H9 (cell line): ENCODE measurements around the gene DENND1A. TPM values are rescaled to one million over a fixed set of nuclear protein-coding genes. Genes with fewer than 3 reads are reported as not detected.

ENCODE experiments used
- DNase-seq: peaks from one replicate; pipeline ENCODE4 v3.0.0-alpha.2; 2017
- H2AFZ ChIP-seq: one replicate; pipeline ENCODE4 v1.6.1; 2013; ENCODE audit warnings: mild to moderate bottlenecking, low read length, control low read depth, moderate library complexity
- H2AK5ac ChIP-seq: 2 replicates; pipeline ENCODE4 v1.6.1; 2013; ENCODE audit warnings: low read length, control low read depth, mixed read lengths; ENCODE audit not compliant: insufficient read length
- H2BK120ac ChIP-seq: one replicate; pipeline ENCODE4 v1.6.1; 2013; ENCODE audit warnings: low read depth, mild to moderate bottlenecking, low read length, control low read depth, inconsistent platforms; ENCODE audit not compliant: poor library complexity, severe bottlenecking
- H2BK12ac ChIP-seq: 2 replicates; pipeline ENCODE4 v1.6.1; 2013; ENCODE audit warnings: low read length, control low read depth, mixed read lengths, low read depth; ENCODE audit not compliant: insufficient read length
- H2BK15ac ChIP-seq: 2 replicates; pipeline ENCODE4 v1.6.1; 2013; ENCODE audit warnings: low read depth, low read length, control low read depth
- H2BK20ac ChIP-seq: one replicate; pipeline ENCODE4 v1.6.1; 2013; ENCODE audit warnings: low read depth, mild to moderate bottlenecking, low read length, control low read depth, inconsistent platforms; ENCODE audit not compliant: poor library complexity, severe bottlenecking
- H2BK5ac ChIP-seq: 2 replicates; pipeline ENCODE4 v1.6.1; 2013; ENCODE audit warnings: low read length, control low read depth, mixed read lengths; ENCODE audit not compliant: insufficient read length
- H3K14ac ChIP-seq: 2 replicates; pipeline ENCODE4 v1.6.1; 2013; ENCODE audit warnings: low read length, control low read depth; ENCODE audit not compliant: insufficient read depth
- H3K18ac ChIP-seq: 2 replicates; pipeline ENCODE4 v1.6.1; 2013; ENCODE audit warnings: low read depth, mild to moderate bottlenecking, mixed read lengths, low read length, control low read depth; ENCODE audit not compliant: insufficient read length
- H3K23ac ChIP-seq: 2 replicates; pipeline ENCODE4 v1.6.1; 2013; ENCODE audit warnings: low read length, control low read depth, mixed read lengths, low read depth; ENCODE audit not compliant: insufficient read length
- H3K23me2 ChIP-seq: 2 replicates; pipeline ENCODE4 v1.6.1; 2013; ENCODE audit warnings: low read depth, mild to moderate bottlenecking, mixed read lengths, low read length, control low read depth; ENCODE audit not compliant: insufficient read length, poor library complexity, severe bottlenecking
- H3K27ac ChIP-seq: 2 replicates; pipeline ENCODE4 v1.5.1; 2013; ENCODE audit warnings: low read length, control low read depth, mixed read lengths, low read depth; ENCODE audit not compliant: insufficient read length
- H3K27me3 ChIP-seq: 2 replicates; pipeline ENCODE4 v1.6.1; 2013; ENCODE audit warnings: low read length, control low read depth, inconsistent platforms; ENCODE audit not compliant: insufficient read depth
- H3K4ac ChIP-seq: 2 replicates; pipeline ENCODE4 v1.6.1; 2013; ENCODE audit warnings: low read depth, mild to moderate bottlenecking, control low read depth, inconsistent platforms, low read length, moderate library complexity
- H3K4me1 ChIP-seq: 2 replicates; pipeline ENCODE4 v1.6.1; 2013; ENCODE audit warnings: low read length, control low read depth, inconsistent platforms; ENCODE audit not compliant: insufficient read depth
- H3K4me2 ChIP-seq: 2 replicates; pipeline ENCODE4 v1.6.1; 2013; ENCODE audit warnings: low read length, control low read depth, mixed read lengths; ENCODE audit not compliant: insufficient read length, insufficient read depth
- H3K56ac ChIP-seq: 2 replicates; pipeline ENCODE4 v1.6.1; 2013; ENCODE audit warnings: low read depth, mild to moderate bottlenecking, mixed read lengths, low read length, control low read depth; ENCODE audit not compliant: insufficient read length
- H3K79me1 ChIP-seq: 2 replicates; pipeline ENCODE4 v1.6.1; 2013; ENCODE audit warnings: low read depth, mild to moderate bottlenecking, moderate library complexity, low read length, control low read depth, inconsistent platforms; ENCODE audit not compliant: insufficient read depth, poor library complexity, severe bottlenecking
- H3K79me2 ChIP-seq: 2 replicates; pipeline ENCODE4 v1.6.1; 2013; ENCODE audit warnings: low read length, control low read depth, inconsistent platforms; ENCODE audit not compliant: insufficient read depth
- H3K9ac ChIP-seq: 2 replicates; pipeline ENCODE4 v1.6.1; 2013; ENCODE audit warnings: low read length, control low read depth, mixed read lengths; ENCODE audit not compliant: insufficient read length; ENCODE audit errors: extremely low read depth
- H3K9me3 ChIP-seq: one replicate; pipeline ENCODE4 v1.6.1; 2013; ENCODE audit warnings: low read depth, low read length, inconsistent platforms; ENCODE audit not compliant: control insufficient read depth
- H3T11ph ChIP-seq: one replicate; pipeline ENCODE4 v1.6.1; 2013; ENCODE audit warnings: mild to moderate bottlenecking, low read length, control low read depth, inconsistent platforms
- H4K20me1 ChIP-seq: one replicate; pipeline ENCODE4 v1.6.1; 2013; ENCODE audit not compliant: control insufficient read depth, insufficient read length, insufficient read depth
- H4K5ac ChIP-seq: 2 replicates; pipeline ENCODE4 v1.6.1; 2013; ENCODE audit warnings: low read depth, mild to moderate bottlenecking, mixed read lengths, low read length, control low read depth; ENCODE audit not compliant: insufficient read length
- H4K8ac ChIP-seq: replicated peaks from 2 replicates; pipeline ENCODE4 v1.6.1; 2013; ENCODE audit warnings: low read length, control low read depth, mixed read lengths, low read depth; ENCODE audit not compliant: insufficient read length
- H4K91ac ChIP-seq: 2 replicates; pipeline ENCODE4 v1.6.1; 2013; ENCODE audit warnings: low read depth, mild to moderate bottlenecking, moderate library complexity, mixed read lengths, low read length, control low read depth; ENCODE audit not compliant: insufficient read length
- H3K27ac Mint-ChIP-seq, 3 experiments: 2 replicates in 2 of 3; 3 replicates in 1 of 3; pipeline ENCODE4 v1.8.0; 2020 to 2021; ENCODE audit warnings: mixed read lengths in 3 of 3, mild to moderate bottlenecking in 1 of 3, moderate library complexity in 1 of 3
- H3K27me3 Mint-ChIP-seq: 2 replicates; pipeline ENCODE4 v1.8.0; 2021; ENCODE audit warnings: low read depth, mild to moderate bottlenecking, moderate library complexity, mixed read lengths
- H3K36me3 Mint-ChIP-seq, 3 experiments: 2 replicates in 2 of 3; 3 replicates in 1 of 3; pipeline ENCODE4 v1.8.0; 2020 to 2021; ENCODE audit warnings: low read depth in 3 of 3, mixed read lengths in 3 of 3; ENCODE audit not compliant: insufficient read depth in 1 of 3
- H3K4me1 Mint-ChIP-seq, 2 experiments: 2 replicates each; pipeline ENCODE4 v1.8.0; 2020; ENCODE audit warnings: mixed read lengths in 2 of 2
- H3K4me3 Mint-ChIP-seq, 2 experiments: 2 replicates in 1 of 2; 3 replicates in 1 of 2; pipeline ENCODE4 v1.8.0; 2020 to 2021; ENCODE audit warnings: mild to moderate bottlenecking in 2 of 2, mixed read lengths in 2 of 2, moderate library complexity in 1 of 2
- H3K9me3 Mint-ChIP-seq, 2 experiments: 2 replicates in 1 of 2; 3 replicates in 1 of 2; pipeline ENCODE4 v1.8.0; 2020; ENCODE audit warnings: mild to moderate bottlenecking in 2 of 2, mixed read lengths in 2 of 2, moderate library complexity in 1 of 2
- WGBS: extraction: QIAGEN DNeasy Blood & Tissue Kit; methylation state at CpG from one replicate; pipeline ENCODE4 v1.1.7; 2013; ENCODE audit warnings: missing lambda C conversion rate, low lambda C conversion rate, mixed read lengths; ENCODE audit not compliant: insufficient read length; ENCODE audit errors: extremely low coverage; 5-methylcytosine and 5-hydroxymethylcytosine counted together
- total RNA-seq: library from RNA; stranded (reverse); gene quantifications from 2 replicates; pipeline ENCODE4 v1.2.1, GENCODE V29; 2021
- TF ChIP-seq, protein P1 (sequence below): fragments of 200-600 bp; sonication (generic); conservative IDR thresholded peaks from 3 replicates; pipeline ENCODE4 v1.8.0; 2021; ENCODE audit warnings: antibody characterized with exemption, mild to moderate bottlenecking

Gene DENND1A
- total RNA-seq, 1 experiment from 2014 or later = 20.4 TPM

DNA sequence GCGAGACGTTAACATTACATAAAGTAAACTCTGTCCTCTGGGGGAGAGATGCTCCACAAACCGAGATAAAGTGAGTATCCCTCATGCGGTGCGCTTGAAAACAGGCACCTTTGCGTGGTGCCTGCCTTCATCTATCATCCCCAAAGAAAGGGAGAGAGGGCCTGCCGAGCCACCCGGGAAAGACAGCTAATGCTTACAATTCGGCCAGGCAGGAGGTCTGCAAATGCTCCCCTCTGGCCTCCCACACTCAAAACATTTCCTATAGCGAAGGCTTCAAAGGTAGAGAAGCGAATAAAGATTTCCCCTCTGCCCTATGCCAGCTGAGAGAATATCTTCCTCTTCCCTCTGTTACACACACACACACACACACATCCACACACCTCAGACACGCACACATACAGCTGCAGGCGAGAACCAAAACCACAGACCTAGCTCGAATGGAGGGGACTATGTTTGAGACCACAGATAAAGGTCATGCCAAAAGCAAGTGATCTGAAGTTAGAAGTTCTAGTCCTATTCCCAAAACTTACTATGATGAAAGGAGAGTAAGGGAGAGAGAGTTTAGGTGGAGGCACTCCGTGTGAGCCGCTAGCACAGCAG, 441.1 kb downstream of the DENND1A start:
- no peak overlapping the region for H3K9ac ChIP-seq
- Mint-ChIP-seq H3K9me3 (no peaks in the 10 kb centered on the region), H3K36me3 (no peaks in the 10 kb centered on the region; a peak in 1 of 7 replicates), H3K4me1 (peaks cover 39 to 40% of the 10 kb centered on the region in 2 experiments), H3K4me3 (no peak overlapping the region), H3K27me3 (peaks cover 31% of the 10 kb centered on the region), H3K27ac (peak overlapping the region in 1 of 3 experiments; percentile 1; a peak in 1 of 7 replicates)
- no peaks in the 10 kb centered on the region for H3K79me1 ChIP-seq
- H3K4ac ChIP-seq = no peak overlapping the region
- no peaks in the 10 kb centered on the region; the same call in 1 of the 2 replicates for H3K27me3 ChIP-seq
- H3K79me2 ChIP-seq = no peaks in the 10 kb centered on the region
- H2BK120ac ChIP-seq = no peak overlapping the region
- no peak overlapping the region for H2AK5ac ChIP-seq
- H3K4me2 ChIP-seq = no peak overlapping the region
- H3K4me1 ChIP-seq = no peaks in the 10 kb centered on the region
- no peak overlapping the region for H4K8ac ChIP-seq
- no peak overlapping the region for H2BK20ac ChIP-seq
- no peak overlapping the region for H3K14ac ChIP-seq
- TF ChIP-seq, protein P1, sequence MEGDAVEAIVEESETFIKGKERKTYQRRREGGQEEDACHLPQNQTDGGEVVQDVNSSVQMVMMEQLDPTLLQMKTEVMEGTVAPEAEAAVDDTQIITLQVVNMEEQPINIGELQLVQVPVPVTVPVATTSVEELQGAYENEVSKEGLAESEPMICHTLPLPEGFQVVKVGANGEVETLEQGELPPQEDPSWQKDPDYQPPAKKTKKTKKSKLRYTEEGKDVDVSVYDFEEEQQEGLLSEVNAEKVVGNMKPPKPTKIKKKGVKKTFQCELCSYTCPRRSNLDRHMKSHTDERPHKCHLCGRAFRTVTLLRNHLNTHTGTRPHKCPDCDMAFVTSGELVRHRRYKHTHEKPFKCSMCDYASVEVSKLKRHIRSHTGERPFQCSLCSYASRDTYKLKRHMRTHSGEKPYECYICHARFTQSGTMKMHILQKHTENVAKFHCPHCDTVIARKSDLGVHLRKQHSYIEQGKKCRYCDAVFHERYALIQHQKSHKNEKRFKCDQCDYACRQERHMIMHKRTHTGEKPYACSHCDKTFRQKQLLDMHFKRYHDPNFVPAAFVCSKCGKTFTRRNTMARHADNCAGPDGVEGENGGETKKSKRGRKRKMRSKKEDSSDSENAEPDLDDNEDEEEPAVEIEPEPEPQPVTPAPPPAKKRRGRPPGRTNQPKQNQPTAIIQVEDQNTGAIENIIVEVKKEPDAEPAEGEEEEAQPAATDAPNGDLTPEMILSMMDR = no peak
- H2AFZ ChIP-seq = no peak overlapping the region
- H3K9me3 ChIP-seq = no peaks in the 10 kb centered on the region
- no peak overlapping the region for H2BK15ac ChIP-seq
- no peaks in the 10 kb centered on the region for H4K20me1 ChIP-seq
- H3K23ac ChIP-seq = no peak overlapping the region
- no peak overlapping the region for H3T11ph ChIP-seq
- H3K18ac ChIP-seq = no peak overlapping the region
- WGBS = no CpG with 5 or more reads among the region's 16 CpGs
- no peak overlapping the region for H4K5ac ChIP-seq
- no peak for DNase-seq
- no peak overlapping the region for H4K91ac ChIP-seq
- H2BK12ac ChIP-seq = no peak overlapping the region
- H2BK5ac ChIP-seq = no peak overlapping the region
- H3K27ac ChIP-seq = no peak overlapping the region
- H3K23me2 ChIP-seq = no peaks in the 10 kb centered on the region
- no peak overlapping the region for H3K56ac ChIP-seq
